HL-60/S4 treated with retinoic acid at 250 ng/mL for 4 days and 3 days (cell line): ENCODE results near the gene MAGI2.

ENCODE experiments used
- in situ Hi-C: fragments of 300-500 bp; cut with MboI; formaldehyde crosslinking; loops from 2 replicates; pipeline ENCODE4 v1.7.0; 2022; ENCODE audit warnings: low sequenced_read_pairs

MAGI2 gene

DNA sequence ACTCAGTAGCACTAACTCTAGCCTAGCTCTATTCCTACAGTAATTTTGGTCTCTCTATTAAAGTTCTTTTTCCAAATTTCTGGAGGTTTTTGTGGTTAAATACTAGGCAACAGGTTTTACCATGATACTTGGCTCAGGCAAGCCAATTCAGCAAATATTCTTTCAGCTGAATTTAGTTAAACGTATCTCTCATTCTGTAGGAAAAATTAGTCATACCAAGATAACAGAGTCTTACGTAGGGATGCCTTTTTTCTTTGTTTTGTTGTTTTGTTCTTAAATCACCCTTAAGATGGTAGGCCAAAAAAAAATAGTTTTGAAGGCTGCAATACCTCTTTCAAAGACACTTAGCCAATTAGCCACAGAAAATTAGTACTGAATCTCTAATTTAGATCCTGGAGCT lies 180.5 kb downstream of the MAGI2 start:
- in situ Hi-C loops: no loop called here

DNA sequence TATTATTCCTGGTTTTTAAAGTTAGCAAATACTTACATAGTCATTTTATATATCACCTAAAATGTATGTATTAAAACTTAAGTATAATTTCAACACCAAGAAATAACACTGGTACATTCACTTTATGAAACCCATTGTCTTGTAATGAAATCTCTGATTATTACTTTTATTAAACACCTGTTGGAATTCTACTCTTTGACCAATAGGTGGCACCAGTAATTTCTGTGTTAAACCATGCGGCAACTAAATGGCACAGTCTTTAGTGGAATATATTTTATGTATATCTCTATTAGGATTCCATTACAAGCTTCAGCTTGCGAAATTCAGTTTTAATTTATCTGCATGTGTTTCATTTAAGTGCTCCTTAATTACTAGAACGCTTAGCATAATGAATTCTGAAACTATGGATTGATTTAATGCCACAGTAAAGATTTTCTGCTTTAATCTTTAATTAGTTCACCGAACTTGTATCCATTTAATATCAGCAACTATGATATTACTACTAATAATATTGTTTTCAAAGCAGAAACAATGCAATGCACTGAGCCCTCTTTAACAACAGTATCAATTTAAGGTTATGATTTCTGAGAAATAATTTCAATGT lies 181.3 kb downstream of the MAGI2 start:
- in situ Hi-C loops: no loop called here

DNA sequence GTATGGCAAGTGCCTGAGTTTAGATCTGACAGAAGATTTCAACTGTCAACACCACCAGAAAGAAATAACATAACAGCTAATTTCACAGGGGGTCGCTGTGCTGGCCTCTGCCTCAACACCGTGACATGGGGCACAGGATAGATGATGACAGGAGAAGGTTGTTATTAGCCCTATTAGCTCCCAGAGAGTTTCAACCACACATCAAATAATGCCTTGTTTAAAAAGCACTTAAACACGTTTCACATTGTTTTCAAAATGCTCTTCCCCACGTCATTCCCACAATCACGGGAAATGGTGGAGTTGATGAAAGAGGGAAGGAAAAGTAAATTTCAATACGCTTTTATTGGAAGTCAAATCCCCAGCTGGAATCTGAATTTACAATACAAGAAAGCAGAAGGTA lies 184.7 kb downstream of the MAGI2 start:
- in situ Hi-C loops: no loop called here

DNA sequence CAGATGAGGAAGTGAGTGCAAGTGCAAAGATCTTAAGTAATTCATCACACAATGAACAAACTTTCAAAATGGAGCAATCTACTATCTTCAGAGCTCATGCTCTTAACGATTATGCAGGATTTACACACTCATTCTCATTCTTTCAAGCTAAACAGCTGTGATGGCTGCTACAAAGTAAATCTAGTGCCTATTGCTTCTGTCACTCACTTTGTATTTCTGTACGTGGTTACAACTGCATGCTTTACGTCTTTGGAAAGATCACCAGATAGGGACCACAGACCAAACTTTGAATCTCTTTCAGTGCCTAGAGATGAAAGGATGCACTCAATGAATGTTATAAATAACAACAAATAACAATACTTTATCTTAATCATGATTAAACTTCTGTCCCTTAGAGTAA lies 194.6 kb downstream of the MAGI2 start:
- in situ Hi-C loops: no loop called here

DNA sequence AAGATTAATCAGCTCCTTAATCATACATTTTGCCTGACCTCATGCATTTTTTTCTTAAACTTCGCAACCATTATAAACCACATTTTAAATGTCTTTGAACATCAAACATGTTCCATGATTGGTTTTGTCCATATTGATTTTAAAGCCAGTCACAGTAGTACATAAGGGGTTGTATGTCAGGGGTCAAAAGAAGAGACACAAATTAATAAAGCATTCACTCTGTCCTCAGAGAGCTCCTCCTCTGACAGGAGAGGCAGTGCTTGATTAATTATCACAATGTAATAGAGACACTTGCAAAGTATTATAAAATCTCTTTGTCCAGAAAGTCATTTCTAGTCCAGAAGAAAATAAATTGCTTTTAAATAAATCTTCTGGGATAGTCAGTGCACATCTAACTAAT lies 195.5 kb downstream of the MAGI2 start:
- in situ Hi-C loops: no loop called here

DNA sequence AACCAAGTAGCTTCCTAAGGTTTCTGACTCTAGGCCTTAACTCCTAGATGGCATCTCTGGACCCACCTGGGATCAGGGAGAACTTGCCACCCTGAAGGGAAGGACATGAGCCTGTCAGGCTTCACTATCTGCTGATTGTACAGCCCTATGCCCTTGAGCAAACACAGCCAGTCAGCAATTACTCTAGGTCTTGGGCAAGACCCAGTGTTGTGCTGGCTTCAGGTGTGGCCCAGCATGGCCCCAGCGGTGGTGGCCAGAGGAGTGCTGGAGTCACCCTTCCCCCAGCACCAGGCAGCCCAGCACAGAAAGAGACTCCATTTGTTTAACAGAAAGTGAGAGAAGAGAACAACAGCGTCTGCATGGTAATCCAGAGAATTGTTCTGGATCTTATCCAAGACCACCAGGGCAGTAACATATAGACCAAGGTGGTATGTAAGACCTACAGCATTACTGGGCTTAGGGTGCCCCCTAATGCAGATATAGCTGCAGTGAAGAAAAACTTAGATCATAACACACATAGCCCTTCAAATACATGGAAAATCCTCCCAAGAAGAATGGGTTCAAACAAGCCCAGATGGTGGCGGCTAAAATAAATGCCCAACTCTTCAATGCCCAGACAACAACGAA lies 207.7 kb downstream of the MAGI2 start:
- in situ Hi-C loops: no loop called here

DNA sequence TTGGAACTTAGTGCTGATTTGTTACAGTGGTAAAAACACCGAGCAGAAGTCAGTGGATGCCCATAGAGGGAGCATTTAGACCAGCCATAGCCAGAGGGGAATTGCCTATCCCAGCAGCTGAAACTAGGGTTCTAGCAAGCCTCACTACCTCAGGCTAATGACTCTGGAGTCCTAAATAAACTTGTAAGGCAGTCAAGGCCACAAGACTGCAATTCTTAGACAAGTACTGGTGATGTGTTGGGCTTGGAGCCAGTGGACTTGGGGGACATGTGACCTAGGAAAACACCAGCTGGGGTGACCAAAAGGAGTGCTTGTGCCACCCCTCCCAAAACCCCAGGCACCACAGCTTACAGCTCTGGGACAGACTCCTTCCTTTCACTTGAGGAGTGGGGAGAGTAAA lies 209.0 kb downstream of the MAGI2 start:
- in situ Hi-C loops: no loop called here

DNA sequence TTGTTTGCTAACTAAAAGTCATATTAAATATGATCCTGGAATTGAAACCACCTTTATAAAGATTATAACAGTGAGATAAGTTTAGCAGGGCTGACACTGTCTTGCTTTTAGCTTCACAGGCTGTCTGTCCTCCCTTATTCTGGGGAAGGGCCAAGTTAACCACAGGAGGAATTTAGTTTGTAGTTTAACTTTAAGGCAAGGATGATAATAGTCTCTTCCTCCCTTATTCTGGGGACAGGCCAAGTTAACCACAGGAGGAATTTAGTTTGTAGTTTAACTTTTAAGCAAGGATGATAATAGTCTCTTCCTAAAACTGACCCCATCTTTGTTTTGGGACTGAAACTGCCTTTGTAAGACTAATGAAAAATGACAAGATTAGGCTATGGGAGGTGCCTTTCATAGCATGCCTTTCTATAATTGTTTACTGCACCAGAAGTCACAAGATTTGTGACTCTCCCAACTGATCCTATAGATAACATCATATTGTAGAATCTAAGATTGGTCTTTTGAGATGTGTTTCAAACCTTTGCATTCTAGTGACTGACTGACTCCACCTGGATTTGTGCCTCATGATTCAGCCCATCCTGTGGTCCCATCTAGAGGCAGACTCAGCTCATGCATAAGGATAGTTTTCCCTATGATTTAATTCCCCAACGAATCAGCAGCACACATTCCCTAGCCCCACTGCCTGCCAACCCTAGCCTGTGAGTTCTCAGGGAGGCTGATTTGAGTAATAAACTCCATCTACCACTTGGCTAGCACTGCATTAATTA lies 212.0 kb downstream of the MAGI2 start:
- in situ Hi-C loops: no loop called here

DNA sequence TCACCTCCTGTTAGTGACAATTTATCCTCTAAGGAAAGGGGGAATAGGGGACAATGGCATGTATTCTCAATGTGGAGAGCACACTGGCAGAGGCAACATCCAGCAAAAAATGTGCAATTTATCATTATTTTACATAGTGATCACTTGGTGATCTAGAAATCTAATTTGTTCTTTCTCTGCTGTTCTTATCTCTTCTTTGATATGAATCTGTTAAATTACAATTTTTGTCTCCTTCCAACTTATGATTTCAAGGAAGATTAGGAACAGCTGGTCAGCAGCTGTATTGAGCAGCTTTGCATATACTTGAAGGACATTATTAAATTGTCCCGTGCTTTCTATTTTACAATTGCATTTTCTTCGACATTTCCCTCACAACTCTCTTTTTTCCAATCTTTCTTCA lies 213.1 kb downstream of the MAGI2 start:
- in situ Hi-C loops: no loop called here

DNA sequence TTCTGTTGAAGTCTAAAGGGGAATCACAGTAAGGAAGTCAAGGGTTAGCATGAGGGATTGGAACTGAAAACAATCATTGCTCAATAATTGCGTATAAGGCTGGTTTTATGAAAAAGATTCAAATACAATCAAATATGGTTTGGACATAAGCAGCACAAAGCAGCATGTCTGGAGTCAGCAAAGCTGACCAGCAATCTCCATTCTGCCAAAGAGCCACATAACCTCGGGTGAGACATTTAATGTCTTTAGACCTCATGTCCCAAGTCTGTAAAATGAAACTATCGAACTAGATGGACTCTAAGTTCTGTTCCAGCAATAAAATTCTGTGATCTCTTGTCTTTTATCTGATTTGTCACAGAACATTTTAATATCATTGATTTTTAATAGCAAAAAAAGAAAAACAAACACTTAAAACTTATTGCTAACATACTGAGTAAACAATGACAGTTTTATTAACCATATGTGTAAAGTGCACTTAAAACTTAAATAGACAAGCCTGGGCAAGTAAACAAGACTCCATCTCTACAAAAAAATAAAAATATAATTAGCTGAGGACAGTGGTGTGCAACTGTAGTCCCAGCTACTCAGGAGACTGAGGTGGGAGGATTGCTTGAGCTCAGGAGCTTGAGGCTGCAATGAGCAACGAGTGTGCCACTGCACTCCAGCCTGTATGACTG lies 217.0 kb downstream of the MAGI2 start:
- in situ Hi-C loops: no loop called here

DNA sequence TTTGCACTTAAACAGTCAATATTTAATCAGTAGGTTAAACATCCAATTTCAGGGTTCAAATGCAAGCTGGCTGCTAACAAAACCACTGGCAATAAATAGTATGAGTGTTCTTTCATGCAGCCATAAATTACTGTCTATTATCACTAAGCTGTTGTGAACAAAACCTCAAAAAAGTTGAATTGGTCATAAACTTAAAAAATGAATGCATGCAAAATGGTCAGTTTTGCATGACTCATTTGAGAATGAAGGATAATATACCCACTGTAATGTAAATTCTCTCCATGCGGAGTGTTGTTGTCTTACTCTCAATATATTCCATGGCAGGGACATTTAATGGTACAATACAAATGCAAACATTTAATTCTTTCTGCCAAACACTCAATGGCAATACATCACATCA lies 226.4 kb downstream of the MAGI2 start:
- in situ Hi-C loops: no loop called here

DNA sequence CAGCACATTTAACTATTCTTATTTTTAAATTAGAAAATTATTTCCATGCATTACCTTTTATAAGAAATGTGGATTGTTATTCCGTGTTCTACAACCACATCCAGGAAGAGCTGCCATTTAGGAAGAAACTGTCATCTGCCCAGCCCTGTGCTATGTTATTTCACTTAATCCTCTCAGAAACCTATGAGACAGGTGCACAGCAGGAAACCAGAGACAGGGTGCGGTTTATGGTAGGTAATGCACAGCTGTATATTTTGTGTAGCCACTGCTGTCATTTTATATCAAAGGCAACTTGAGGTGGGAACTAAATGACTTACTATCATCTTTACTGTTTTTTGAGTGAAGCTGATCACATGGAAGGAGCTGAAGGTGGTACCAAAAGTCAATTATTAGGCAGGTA lies 232.3 kb downstream of the MAGI2 start:
- in situ Hi-C loops: no loop called here

DNA sequence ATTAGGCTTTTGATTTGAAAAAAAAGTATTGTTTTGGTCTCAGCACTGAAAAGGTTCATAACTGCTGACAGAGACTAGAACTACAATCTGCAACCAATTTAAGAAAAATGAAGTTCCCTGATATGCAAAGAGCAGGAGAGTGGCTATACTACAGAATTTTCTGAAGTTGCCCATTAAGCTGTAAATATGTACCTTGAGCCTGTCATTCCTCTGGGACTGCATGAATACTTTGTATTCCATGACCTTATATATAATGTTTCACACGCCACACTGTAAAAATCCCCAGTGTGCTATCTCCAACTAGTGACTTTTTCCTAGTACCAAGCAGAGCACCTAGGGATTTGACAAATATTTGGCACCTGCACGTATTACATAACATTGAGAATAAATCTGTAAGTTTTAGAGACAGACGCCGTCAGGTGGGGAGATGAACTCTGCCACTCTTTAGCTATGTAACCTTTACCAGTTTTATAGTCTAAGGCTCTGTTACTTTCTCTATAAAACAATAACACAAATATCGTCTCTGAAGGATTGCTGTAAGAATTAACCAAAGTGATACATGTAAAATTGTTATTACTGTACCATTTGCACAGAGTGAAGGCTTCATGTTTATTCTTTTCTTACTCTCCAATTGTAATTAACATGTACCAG lies 235.4 kb downstream of the MAGI2 start:
- in situ Hi-C loops: no loop called here

DNA sequence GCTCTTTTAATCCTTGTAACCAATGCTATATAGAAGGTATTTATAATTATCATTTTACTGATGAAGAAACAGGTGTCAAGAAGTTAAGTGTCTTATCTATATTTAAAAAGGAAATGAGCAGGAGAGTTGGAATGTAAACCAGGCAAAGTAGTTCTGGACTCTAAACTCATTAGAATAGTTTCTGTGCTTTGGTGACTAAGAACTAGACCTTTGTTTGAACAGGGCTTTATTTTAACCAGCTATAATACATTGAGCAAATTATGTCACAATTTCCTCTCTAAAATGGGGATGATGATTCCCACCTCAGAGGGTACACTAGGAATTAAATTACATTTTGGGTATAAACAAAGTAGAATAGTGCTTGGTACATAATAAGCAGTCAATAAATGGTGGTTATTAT lies 236.0 kb downstream of the MAGI2 start:
- in situ Hi-C loops: no loop called here

DNA sequence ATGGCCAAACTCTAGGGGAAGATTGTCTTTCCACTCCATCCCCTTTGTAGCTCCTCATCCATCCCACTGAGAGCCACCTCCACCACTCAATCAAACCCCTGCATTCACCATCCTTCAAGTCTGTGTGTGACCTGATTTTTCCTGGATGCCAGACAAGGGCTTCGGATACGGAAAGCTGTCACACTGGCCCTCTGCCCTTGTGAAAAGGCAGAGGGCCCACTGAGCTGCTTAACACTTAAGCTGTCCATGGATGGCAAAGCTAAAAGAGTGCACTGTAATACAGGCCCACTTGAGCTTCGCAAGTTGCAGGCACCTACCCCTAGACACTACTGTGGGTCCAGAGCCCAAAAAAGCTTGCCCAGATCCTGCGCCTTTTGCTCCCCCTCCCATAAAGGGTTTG lies 237.2 kb downstream of the MAGI2 start:
- in situ Hi-C loops: no loop called here

DNA sequence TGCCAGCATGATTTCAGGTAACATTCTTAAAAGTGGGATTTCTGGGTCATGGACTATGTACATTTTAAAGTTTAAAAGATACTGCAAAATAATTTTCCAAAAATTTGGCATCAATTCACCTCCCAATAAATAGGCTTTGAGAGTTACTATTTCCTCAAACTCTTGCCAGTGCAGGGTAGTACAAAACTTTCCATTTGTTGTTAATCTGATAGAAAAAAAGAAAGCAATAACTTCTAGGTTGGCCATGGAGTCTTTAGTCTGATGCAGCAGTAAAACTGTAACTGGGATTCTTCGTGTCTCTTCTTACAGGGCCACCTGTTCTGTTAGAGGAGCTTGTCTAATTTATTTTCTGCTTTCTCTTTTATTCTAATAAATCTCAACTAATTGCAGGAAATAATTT lies 241.1 kb downstream of the MAGI2 start:
- in situ Hi-C loops: no loop called here

DNA sequence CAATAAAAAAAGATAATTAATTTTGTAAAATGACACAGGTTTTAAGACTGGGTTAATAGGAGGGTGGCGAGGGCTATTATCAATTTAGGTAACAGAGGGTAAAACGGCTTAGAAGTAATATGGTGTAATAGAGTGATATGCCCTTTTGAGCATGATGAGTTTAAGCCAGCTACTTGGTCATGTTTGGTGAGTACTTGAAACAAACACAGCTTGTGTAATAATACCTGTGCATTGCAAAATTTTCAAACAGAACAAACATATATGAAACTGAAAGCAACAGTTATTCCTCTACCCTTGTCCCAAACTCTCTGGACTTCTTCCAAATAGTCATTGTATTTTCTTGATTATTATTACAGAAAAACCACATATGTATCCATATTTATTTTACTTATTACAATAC lies 241.7 kb downstream of the MAGI2 start:
- in situ Hi-C loops: no loop called here

DNA sequence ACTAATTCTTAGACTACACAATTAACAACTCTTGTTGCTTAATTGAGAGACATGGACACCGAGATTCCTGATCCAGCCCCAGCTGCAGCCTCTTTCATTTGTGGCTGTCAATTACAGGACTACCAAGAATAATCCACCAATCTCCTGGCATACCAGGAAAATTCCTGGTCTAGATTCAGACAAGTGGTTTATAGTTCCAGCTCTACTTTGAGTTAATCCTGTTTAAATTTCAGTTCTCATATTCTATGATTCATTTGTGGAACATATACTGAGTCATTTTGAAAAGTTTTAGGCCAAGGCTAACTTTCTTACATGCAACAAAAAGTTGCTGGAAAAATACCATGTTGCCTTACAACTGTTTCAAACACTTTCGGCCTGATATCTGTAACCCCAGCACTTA lies 253.5 kb downstream of the MAGI2 start:
- in situ Hi-C loops: no loop called here

DNA sequence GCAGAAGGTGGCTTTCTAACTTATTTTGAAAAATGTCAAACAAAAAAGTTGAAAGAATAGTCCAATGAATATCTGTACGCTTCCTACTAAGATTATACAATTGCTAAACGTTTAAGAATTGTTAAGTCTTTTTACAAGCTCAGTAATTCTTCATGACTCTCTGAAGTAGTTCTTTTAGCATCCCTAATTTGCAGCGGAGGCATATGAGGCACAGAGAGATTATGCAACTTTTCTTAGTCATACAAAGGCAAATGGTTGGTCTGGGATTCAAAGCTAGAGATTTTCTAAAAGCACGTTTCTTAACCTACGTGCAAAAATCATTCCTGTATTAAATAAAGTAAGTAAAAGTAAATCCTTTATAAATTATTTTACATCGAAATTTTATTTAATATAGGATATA lies 254.2 kb downstream of the MAGI2 start:
- in situ Hi-C loops: no loop called here

DNA sequence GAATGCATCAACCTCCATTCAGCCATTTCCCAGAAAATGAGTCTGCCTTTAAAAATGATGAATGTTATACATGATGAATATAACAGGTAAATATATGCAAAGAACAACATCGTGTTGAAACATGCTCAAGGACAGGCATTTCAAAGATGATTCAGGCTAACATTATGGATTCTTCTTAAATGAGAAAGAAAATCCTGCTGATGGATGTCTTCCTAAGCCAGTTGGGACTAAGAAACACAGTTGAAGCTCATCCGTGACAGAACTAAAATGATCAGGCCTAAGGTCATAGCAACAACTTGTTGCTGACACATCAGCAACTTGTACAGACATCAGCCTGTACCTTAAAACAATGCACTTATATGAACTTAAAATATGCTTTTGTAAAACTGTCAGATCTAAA lies 267.9 kb downstream of the MAGI2 start:
- in situ Hi-C loops: no loop called here

DNA sequence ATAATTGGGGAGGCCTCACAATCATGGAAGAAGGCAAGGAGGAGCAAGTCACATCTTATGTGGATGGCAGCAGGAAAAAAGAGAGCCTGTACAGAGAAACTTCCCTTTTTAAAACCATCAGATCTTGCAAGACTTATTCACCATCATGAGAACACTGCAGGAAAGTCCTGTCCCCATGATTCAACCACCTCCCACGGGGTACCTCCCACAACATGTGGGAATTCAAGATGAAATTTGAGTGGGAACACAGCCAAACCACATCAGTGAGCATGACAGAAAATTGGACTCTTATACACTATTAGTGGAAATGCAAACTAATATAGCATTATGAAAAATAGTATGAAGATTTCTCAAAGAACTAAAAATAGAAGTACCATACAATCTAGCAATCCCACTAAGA lies 271.2 kb downstream of the MAGI2 start:
- in situ Hi-C loops: no loop called here
